Parathyroid adenoma (tissue), 2 donors: Measurements from ENCODE around the gene COL11A1.

Experiments used
- H2AFZ ChIP-seq: fragments of 300-600 bp; sonication (generic); one replicate; pipeline ENCODE4 v1.7.0; 2017; ENCODE audit warnings: antibody characterized with exemption, mild to moderate bottlenecking
- H3K27ac ChIP-seq: fragments of 300-600 bp; sonication (generic); one replicate; pipeline ENCODE4 v1.7.0; 2017
- H3K27me3 ChIP-seq: fragments of 300-600 bp; sonication (generic); one replicate; pipeline ENCODE4 v1.7.0; 2017; ENCODE audit warnings: low read length; ENCODE audit not compliant: control insufficient read depth, insufficient read depth
- H3K36me3 ChIP-seq: fragments of 300-600 bp; sonication (generic); one replicate; pipeline ENCODE4 v1.7.0; 2017; ENCODE audit warnings: low read length; ENCODE audit not compliant: control insufficient read depth, insufficient read depth
- H3K4me1 ChIP-seq: fragments of 300-600 bp; sonication (generic); one replicate; pipeline ENCODE4 v1.7.0; 2017; ENCODE audit warnings: control low read depth
- H3K4me2 ChIP-seq: fragments of 300-600 bp; sonication (generic); one replicate; pipeline ENCODE4 v1.7.0; 2017; ENCODE audit warnings: low read length
- H3K4me3 ChIP-seq: fragments of 300-600 bp; sonication (generic); one replicate; pipeline ENCODE4 v1.7.0; 2017; ENCODE audit warnings: low read depth, low read length
- H3K79me2 ChIP-seq: fragments of 300-600 bp; sonication (generic); one replicate; pipeline ENCODE4 v1.7.0; 2017; ENCODE audit warnings: control low read depth
- H3K9ac ChIP-seq: fragments of 300-600 bp; sonication (generic); one replicate; pipeline ENCODE4 v1.7.0; 2017; ENCODE audit warnings: mild to moderate bottlenecking
- H3K9me3 ChIP-seq: fragments of 300-600 bp; sonication (generic); one replicate; pipeline ENCODE4 v1.7.0; 2017; ENCODE audit warnings: low read length; ENCODE audit not compliant: control insufficient read depth
- TF ChIP-seq, protein P1 (sequence below): fragments of 300-600 bp; sonication (generic); IDR thresholded peaks from one replicate; pipeline ENCODE4 v1.7.0; 2017; ENCODE audit warnings: antibody characterized with exemption, mild to moderate bottlenecking
- donor health status: primary hyperparathyroidism.

Gene COL11A1

GRCh38 chr1:103109311-103109920 is 1.1 kb upstream of the COL11A1 start:
- no peaks in the 10 kb centered on the region for H3K4me1 ChIP-seq
- no peaks in the 10 kb centered on the region for H3K9me3 ChIP-seq
- H3K36me3 ChIP-seq, result no peaks in the 10 kb centered on the region
- H3K4me3 ChIP-seq, result peak overlapping the region; percentile 52
- peak overlapping the region; percentile 78 for H2AFZ ChIP-seq
- no peak overlapping the region for H3K9ac ChIP-seq
- H3K27ac ChIP-seq, result no peak overlapping the region
- H3K27me3 ChIP-seq, result no peaks in the 10 kb centered on the region
- no peak overlapping the region for H3K4me2 ChIP-seq
- TF ChIP-seq, protein P1, sequence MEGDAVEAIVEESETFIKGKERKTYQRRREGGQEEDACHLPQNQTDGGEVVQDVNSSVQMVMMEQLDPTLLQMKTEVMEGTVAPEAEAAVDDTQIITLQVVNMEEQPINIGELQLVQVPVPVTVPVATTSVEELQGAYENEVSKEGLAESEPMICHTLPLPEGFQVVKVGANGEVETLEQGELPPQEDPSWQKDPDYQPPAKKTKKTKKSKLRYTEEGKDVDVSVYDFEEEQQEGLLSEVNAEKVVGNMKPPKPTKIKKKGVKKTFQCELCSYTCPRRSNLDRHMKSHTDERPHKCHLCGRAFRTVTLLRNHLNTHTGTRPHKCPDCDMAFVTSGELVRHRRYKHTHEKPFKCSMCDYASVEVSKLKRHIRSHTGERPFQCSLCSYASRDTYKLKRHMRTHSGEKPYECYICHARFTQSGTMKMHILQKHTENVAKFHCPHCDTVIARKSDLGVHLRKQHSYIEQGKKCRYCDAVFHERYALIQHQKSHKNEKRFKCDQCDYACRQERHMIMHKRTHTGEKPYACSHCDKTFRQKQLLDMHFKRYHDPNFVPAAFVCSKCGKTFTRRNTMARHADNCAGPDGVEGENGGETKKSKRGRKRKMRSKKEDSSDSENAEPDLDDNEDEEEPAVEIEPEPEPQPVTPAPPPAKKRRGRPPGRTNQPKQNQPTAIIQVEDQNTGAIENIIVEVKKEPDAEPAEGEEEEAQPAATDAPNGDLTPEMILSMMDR, result no peak
- H3K79me2 ChIP-seq, result no peaks in the 10 kb centered on the region

DNA sequence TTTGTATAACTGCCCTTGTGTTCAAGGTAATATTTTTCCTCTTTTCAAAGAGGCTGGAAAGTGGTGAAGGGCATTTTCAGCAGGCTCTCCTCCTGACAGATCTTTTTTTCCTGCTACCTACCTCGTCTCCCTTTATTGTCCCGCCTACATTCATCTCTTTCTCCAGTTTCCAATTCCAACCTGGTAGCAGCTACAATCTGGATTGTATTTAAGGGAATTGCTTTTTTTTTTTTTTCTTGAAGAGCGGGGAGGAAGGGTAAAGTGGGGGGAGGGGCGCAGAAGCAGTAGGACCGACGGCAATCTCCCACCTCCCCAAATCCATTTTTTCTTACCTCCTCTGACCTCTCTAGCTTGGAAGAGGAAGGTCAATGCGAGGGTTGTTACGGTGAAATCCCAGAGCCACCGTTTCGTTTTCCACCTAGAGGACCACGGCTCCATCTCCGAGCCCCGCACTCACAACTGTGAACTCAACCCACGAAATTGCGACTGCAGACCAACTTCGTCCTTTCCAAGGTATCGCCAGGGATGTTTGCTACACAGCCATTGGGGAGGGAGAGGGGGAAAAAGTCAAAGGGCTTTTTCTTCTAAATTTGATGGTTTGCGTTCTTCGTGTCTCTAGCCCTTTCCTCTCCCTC is 464 bp downstream of the COL11A1 start:
- no peaks in the 10 kb centered on the region for H3K36me3 ChIP-seq

DNA sequence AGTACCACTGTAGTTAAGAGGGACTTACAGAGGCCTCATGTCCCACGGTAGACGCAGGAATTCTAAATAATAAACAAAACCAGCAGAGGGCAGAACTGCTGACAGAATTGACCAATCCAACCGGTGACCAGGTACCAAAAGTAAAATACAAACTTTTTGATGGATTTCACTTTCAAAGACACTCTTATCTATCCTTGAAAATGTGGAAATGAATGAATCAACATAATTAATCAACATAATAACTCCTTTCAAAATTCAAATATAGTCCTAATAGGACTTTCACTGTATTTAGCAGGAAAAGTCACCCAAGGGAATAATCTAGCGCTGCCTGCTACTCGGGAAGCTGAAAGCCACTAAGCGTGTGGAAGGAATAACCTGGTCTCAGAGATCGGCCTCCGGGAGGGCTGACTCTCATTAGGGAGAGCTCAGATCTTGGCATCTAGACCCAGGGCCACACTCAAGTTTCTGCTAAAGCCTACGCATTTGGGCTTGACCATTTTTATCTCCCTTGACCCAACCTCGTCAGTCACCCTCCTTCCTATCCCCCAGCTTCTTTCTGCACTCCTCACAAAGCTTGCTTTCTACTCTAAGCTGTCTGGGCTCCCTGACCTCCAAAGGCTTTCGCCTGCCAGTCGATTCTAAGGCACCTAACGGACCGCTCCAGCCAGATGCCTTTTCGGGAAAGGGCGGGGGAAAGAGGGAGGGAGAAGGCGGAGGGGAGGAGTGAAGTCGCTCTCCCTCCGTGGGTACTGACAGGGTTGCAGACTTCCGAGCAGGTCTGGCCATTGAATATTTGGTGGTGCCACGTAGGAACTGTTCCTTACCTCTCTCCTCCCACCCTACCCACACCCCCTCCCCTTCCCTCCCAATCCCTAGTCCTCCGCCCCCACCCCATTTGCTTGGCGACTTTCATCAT is 1.6 kb downstream of the COL11A1 start:
- Histone ChIP-seq H3K9ac (no peak overlapping the region), H3K79me2 (no peaks in the 10 kb centered on the region), H3K27me3 (no peaks in the 10 kb centered on the region), H3K4me1 (no peaks in the 10 kb centered on the region), H2AFZ (peak overlapping the region; percentile 56), H3K4me3 (peak overlapping the region; percentile 46), H3K27ac (no peak overlapping the region), H3K36me3 (no peaks in the 10 kb centered on the region), H3K9me3 (no peaks in the 10 kb centered on the region), H3K4me2 (peak overlapping the region; percentile 93)
- TF ChIP-seq, protein P1, result peak; percentile 26

More for the DNA sequence above, 464 bp downstream of the COL11A1 start:
- H3K9ac ChIP-seq, result no peak overlapping the region
- no peaks in the 10 kb centered on the region for H3K27me3 ChIP-seq
- peak overlapping the region; percentile 70 for H3K4me2 ChIP-seq
- TF ChIP-seq, protein P1, result no peak
- H3K4me3 ChIP-seq, result peak overlapping the region; percentile 52
- no peak overlapping the region for H3K27ac ChIP-seq
- H3K9me3 ChIP-seq, result no peaks in the 10 kb centered on the region
- H3K79me2 ChIP-seq, result no peaks in the 10 kb centered on the region
- no peaks in the 10 kb centered on the region for H3K4me1 ChIP-seq
- peak overlapping the region; percentile 78 for H2AFZ ChIP-seq

DNA sequence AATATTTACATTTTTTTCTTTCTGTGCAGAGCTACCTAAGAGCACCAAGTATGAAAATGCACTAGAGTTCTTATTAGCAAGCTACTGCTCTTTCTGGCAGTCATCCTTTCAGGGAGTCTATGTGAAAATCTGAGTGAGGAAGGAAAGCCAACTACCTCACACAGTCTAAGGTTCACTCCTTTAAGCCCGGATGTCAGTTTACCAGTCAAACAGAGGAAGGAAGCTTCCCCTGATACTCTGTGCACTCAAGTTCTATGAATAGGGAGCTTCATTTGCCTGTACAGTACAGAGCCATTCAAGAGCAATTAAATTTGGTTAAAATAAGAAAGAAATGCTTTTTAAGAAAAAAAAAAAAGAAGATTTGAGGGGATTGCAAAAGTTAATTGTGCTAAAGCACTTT is 6.9 kb downstream of the COL11A1 start:
- H3K27me3 ChIP-seq, result no peaks in the 10 kb centered on the region

More for the DNA sequence above, 6.9 kb downstream of the COL11A1 start:
- H3K9ac ChIP-seq, result no peak overlapping the region
- TF ChIP-seq, protein P1, result no peak
- no peak overlapping the region for H3K4me2 ChIP-seq
- no peak overlapping the region for H2AFZ ChIP-seq
- no peaks in the 10 kb centered on the region for H3K4me1 ChIP-seq
- H3K36me3 ChIP-seq, result no peaks in the 10 kb centered on the region
- H3K4me3 ChIP-seq, result no peak overlapping the region
- no peak overlapping the region for H3K27ac ChIP-seq
- H3K79me2 ChIP-seq, result no peaks in the 10 kb centered on the region
- H3K9me3 ChIP-seq, result no peaks in the 10 kb centered on the region
